NT2/D1 (cell line): ENCODE measurements around the gene ADGRA1.

Source experiments
- DNase-seq: peaks from one replicate; pipeline ENCODE4 v3.0.0-alpha.2; 2011; ENCODE audit warnings: low read depth, low spot score
- H3K27me3 ChIP-seq: 2 replicates; pipeline ENCODE4 v1.6.0; 2011; ENCODE audit warnings: mild to moderate bottlenecking; ENCODE audit not compliant: insufficient read length, insufficient read depth
- H3K36me3 ChIP-seq: 2 replicates; pipeline ENCODE4 v1.6.1; 2011; ENCODE audit warnings: mild to moderate bottlenecking, low read length, mixed read lengths; ENCODE audit not compliant: insufficient read depth, insufficient read length
- H3K4me1 ChIP-seq: 2 replicates; pipeline ENCODE4 v1.5.1; 2011; ENCODE audit not compliant: insufficient read depth, insufficient read length
- H3K4me3 ChIP-seq: 2 replicates; pipeline ENCODE4 v1.5.1; 2011; ENCODE audit warnings: low read depth; ENCODE audit not compliant: insufficient read length
- H3K9ac ChIP-seq: 2 replicates; pipeline ENCODE4 v1.6.0; 2011; ENCODE audit warnings: low read depth; ENCODE audit not compliant: insufficient read length
- H3K9me3 ChIP-seq: 2 replicates; pipeline ENCODE4 v1.5.1; 2011; ENCODE audit warnings: mild to moderate bottlenecking, low read length; ENCODE audit not compliant: insufficient read depth
- SUZ12 ChIP-seq: IDR thresholded peaks from 2 replicates; pipeline ENCODE4 v1.6.1; 2011; ENCODE audit not compliant: insufficient read length, insufficient read depth; ENCODE audit errors: extremely low read depth
- YY1 ChIP-seq: IDR thresholded peaks from 2 replicates; pipeline ENCODE4 v1.6.1; 2011; ENCODE audit not compliant: insufficient read length, insufficient read depth
- ZNF274 ChIP-seq: IDR thresholded peaks from 2 replicates; pipeline ENCODE4 v1.6.1; 2011; ENCODE audit warnings: mild to moderate bottlenecking, low read depth, low read length

Gene ADGRA1

GRCh38 chr10:133123050-133123745 is 35.5 kb downstream of the ADGRA1 start:
- no peaks in the 10 kb centered on the region for H3K36me3 ChIP-seq
- H3K4me3 ChIP-seq, result no peak overlapping the region
- H3K4me1 ChIP-seq, result no peaks in the 10 kb centered on the region
- H3K9ac ChIP-seq, result no peak overlapping the region
- DNase-seq, result no peak
- peaks cover 20% of the 10 kb centered on the region for H3K27me3 ChIP-seq
- H3K9me3 ChIP-seq, result peaks cover 14% of the 10 kb centered on the region; the same call in 1 of the 2 replicates
- TF ChIP-seq YY1 (no peak), ZNF274 (no peak), SUZ12 (no peak)

GRCh38 chr10:133123746-133124356 is 36.1 kb downstream of the ADGRA1 start:
- Histone ChIP-seq H3K9me3 (peaks cover 10% of the 10 kb centered on the region; the same call in 1 of the 2 replicates), H3K4me3 (no peak overlapping the region), H3K9ac (no peak overlapping the region), H3K36me3 (no peaks in the 10 kb centered on the region), H3K27me3 (peaks cover 20% of the 10 kb centered on the region), H3K4me1 (no peaks in the 10 kb centered on the region)
- no peak for TF ChIP-seq SUZ12
- TF ChIP-seq ZNF274, result no peak
- TF ChIP-seq YY1, result no peak
- no peak for DNase-seq

- peaks cover 3% of the 10 kb centered on the region; the same call in 1 of the 2 replicates for H3K9me3 ChIP-seq
- no peak for TF ChIP-seq SUZ12
- no peak for TF ChIP-seq ZNF274
- TF ChIP-seq YY1, result no peak
- no peaks in the 10 kb centered on the region for H3K4me1 ChIP-seq
- DNase-seq, result no peak
- peaks cover 20% of the 10 kb centered on the region for H3K27me3 ChIP-seq
- H3K9ac ChIP-seq, result no peak overlapping the region
- H3K36me3 ChIP-seq, result no peaks in the 10 kb centered on the region
- H3K4me3 ChIP-seq, result no peak overlapping the region
Observed at GRCh38 chr10:133124357-133125211, 36.9 kb downstream of the ADGRA1 start.

- Histone ChIP-seq H3K4me3 (no peak overlapping the region), H3K9ac (no peak overlapping the region), H3K36me3 (no peaks in the 10 kb centered on the region), H3K4me1 (no peaks in the 10 kb centered on the region), H3K27me3 (peaks cover 20% of the 10 kb centered on the region), H3K9me3 (no peaks in the 10 kb centered on the region)
- TF ChIP-seq YY1 (no peak), SUZ12 (no peak), ZNF274 (no peak)
- no peak for DNase-seq
Observed at GRCh38 chr10:133125901-133126300, 38.2 kb downstream of the ADGRA1 start.

GRCh38 chr10:133126431-133127290 is 38.9 kb downstream of the ADGRA1 start:
- Histone ChIP-seq H3K27me3 (peaks cover 20% of the 10 kb centered on the region), H3K9ac (no peak overlapping the region)
- DNase-seq, result no peak

GRCh38 chr10:133127291-133128125 is 39.8 kb downstream of the ADGRA1 start:
- Histone ChIP-seq H3K4me1 (no peaks in the 10 kb centered on the region), H3K9me3 (no peaks in the 10 kb centered on the region), H3K9ac (no peak overlapping the region), H3K27me3 (peaks cover 20% of the 10 kb centered on the region), H3K4me3 (no peak overlapping the region), H3K36me3 (no peaks in the 10 kb centered on the region)
- TF ChIP-seq SUZ12, result no peak
- TF ChIP-seq ZNF274, result no peak
- TF ChIP-seq YY1, result no peak
- no peak for DNase-seq

More at GRCh38 chr10:133126431-133127290, 38.9 kb downstream of the ADGRA1 start:
- H3K4me3 ChIP-seq, result no peak overlapping the region
- H3K4me1 ChIP-seq, result no peaks in the 10 kb centered on the region
- TF ChIP-seq ZNF274 (no peak), YY1 (no peak), SUZ12 (no peak)
- no peaks in the 10 kb centered on the region for H3K9me3 ChIP-seq
- H3K36me3 ChIP-seq, result no peaks in the 10 kb centered on the region
